ENCODE results near the gene ATOH1.

Gene ATOH1

DNA sequence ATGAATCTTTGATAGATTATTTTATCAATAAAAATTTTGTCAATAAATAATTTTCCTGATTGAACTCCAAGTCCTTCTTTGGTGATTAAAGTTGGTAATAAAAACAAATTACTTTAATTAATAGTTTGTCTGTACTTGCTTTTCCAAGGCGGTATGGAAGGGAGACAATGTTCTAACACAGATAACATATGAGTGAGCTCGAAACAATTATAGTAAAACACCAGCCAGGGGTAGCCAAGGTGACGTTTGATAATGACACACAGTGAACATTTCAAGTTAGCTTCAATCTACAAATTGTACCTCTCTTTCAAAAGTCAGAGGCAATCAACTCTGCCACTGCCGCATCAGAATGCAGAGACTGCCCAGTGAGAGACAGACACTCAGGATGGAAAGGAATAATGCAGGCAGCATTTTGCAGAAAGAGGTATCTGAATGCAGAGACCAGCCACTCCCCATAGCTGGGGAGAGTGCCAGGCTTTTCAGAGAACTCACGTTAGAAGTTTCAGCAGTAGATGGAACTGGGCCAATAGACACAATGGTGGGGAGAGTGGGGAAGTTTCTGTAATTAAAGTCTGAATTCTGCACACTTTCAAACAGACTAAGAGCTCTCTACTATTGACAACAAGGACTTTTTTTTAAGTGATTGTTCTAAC, 18.1 kb upstream of the ATOH1 start:
- no peak for ATAC-seq
- TF ChIP-seq, protein P1, sequence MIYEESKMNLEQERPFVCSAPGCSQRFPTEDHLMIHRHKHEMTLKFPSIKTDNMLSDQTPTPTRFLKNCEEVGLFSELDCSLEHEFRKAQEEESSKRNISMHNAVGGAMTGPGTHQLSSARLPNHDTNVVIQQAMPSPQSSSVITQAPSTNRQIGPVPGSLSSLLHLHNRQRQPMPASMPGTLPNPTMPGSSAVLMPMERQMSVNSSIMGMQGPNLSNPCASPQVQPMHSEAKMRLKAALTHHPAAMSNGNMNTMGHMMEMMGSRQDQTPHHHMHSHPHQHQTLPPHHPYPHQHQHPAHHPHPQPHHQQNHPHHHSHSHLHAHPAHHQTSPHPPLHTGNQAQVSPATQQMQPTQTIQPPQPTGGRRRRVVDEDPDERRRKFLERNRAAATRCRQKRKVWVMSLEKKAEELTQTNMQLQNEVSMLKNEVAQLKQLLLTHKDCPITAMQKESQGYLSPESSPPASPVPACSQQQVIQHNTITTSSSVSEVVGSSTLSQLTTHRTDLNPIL (CRISPR knock-in tag; IDR thresholded peaks at IDR 0.05; ENCODE audit: low read depth), result no peak
- no peak for TF ChIP-seq BACH2 (CRISPR knock-in tag; IDR thresholded peaks at IDR 0.05; ENCODE audit: borderline replicate concordance)
- TF ChIP-seq ZNF565 (CRISPR knock-in tag; conservative IDR thresholded peaks at IDR 0.05; ENCODE audit: low read depth), result no peak
- no peak for TF ChIP-seq TCF4 (CRISPR knock-in tag; IDR thresholded peaks at IDR 0.05; ENCODE audit: borderline replicate concordance)
- TF ChIP-seq, protein P2, sequence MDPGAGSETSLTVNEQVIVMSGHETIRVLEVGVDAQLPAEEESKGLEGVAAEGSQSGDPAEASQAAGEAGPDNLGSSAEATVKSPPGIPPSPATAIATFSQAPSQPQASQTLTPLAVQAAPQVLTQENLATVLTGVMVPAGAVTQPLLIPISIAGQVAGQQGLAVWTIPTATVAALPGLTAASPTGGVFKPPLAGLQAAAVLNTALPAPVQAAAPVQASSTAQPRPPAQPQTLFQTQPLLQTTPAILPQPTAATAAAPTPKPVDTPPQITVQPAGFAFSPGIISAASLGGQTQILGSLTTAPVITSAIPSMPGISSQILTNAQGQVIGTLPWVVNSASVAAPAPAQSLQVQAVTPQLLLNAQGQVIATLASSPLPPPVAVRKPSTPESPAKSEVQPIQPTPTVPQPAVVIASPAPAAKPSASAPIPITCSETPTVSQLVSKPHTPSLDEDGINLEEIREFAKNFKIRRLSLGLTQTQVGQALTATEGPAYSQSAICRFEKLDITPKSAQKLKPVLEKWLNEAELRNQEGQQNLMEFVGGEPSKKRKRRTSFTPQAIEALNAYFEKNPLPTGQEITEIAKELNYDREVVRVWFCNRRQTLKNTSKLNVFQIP (CRISPR knock-in tag; IDR thresholded peaks at IDR 0.05; ENCODE audit: borderline replicate concordance, low read depth), result no peak
- TF ChIP-seq GLIS3 (CRISPR knock-in tag; IDR thresholded peaks at IDR 0.05), result no peak
- no peak for TF ChIP-seq RARB (CRISPR knock-in tag; IDR thresholded peaks at IDR 0.05)
- no peak for TF ChIP-seq ZFP30 (CRISPR knock-in tag; IDR thresholded peaks at IDR 0.05)
- no peak for TF ChIP-seq ISL1 (CRISPR knock-in tag; IDR thresholded peaks at IDR 0.05)
- TF ChIP-seq ZNF70 (CRISPR knock-in tag; IDR thresholded peaks at IDR 0.05), result no peak
- no peak for TF ChIP-seq OSR1 (CRISPR knock-in tag; IDR thresholded peaks at IDR 0.05)
- TF ChIP-seq, protein P3, sequence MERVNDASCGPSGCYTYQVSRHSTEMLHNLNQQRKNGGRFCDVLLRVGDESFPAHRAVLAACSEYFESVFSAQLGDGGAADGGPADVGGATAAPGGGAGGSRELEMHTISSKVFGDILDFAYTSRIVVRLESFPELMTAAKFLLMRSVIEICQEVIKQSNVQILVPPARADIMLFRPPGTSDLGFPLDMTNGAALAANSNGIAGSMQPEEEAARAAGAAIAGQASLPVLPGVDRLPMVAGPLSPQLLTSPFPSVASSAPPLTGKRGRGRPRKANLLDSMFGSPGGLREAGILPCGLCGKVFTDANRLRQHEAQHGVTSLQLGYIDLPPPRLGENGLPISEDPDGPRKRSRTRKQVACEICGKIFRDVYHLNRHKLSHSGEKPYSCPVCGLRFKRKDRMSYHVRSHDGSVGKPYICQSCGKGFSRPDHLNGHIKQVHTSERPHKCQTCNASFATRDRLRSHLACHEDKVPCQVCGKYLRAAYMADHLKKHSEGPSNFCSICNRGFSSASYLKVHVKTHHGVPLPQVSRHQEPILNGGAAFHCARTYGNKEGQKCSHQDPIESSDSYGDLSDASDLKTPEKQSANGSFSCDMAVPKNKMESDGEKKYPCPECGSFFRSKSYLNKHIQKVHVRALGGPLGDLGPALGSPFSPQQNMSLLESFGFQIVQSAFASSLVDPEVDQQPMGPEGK (CRISPR knock-in tag; IDR thresholded peaks at IDR 0.05; ENCODE audit: borderline replicate concordance), result no peak
- TF ChIP-seq, protein P4, sequence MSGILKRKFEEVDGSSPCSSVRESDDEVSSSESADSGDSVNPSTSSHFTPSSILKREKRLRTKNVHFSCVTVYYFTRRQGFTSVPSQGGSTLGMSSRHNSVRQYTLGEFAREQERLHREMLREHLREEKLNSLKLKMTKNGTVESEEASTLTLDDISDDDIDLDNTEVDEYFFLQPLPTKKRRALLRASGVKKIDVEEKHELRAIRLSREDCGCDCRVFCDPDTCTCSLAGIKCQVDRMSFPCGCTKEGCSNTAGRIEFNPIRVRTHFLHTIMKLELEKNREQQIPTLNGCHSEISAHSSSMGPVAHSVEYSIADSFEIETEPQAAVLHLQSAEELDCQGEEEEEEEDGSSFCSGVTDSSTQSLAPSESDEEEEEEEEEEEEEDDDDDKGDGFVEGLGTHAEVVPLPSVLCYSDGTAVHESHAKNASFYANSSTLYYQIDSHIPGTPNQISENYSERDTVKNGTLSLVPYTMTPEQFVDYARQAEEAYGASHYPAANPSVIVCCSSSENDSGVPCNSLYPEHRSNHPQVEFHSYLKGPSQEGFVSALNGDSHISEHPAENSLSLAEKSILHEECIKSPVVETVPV (CRISPR knock-in tag; IDR thresholded peaks at IDR 0.05), result no peak
- TF ChIP-seq ZFP3 (CRISPR knock-in tag; IDR thresholded peaks at IDR 0.05), result no peak
- TF ChIP-seq TOX (CRISPR knock-in tag; IDR thresholded peaks at IDR 0.05; ENCODE audit: borderline replicate concordance), result no peak
- TF ChIP-seq, protein P5, sequence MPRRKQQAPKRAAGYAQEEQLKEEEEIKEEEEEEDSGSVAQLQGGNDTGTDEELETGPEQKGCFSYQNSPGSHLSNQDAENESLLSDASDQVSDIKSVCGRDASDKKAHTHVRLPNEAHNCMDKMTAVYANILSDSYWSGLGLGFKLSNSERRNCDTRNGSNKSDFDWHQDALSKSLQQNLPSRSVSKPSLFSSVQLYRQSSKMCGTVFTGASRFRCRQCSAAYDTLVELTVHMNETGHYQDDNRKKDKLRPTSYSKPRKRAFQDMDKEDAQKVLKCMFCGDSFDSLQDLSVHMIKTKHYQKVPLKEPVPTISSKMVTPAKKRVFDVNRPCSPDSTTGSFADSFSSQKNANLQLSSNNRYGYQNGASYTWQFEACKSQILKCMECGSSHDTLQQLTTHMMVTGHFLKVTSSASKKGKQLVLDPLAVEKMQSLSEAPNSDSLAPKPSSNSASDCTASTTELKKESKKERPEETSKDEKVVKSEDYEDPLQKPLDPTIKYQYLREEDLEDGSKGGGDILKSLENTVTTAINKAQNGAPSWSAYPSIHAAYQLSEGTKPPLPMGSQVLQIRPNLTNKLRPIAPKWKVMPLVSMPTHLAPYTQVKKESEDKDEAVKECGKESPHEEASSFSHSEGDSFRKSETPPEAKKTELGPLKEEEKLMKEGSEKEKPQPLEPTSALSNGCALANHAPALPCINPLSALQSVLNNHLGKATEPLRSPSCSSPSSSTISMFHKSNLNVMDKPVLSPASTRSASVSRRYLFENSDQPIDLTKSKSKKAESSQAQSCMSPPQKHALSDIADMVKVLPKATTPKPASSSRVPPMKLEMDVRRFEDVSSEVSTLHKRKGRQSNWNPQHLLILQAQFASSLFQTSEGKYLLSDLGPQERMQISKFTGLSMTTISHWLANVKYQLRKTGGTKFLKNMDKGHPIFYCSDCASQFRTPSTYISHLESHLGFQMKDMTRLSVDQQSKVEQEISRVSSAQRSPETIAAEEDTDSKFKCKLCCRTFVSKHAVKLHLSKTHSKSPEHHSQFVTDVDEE (CRISPR knock-in tag; IDR thresholded peaks at IDR 0.05), result no peak
- no peak for TF ChIP-seq CSDC2 (CRISPR knock-in tag; IDR thresholded peaks at IDR 0.05)

DNA sequence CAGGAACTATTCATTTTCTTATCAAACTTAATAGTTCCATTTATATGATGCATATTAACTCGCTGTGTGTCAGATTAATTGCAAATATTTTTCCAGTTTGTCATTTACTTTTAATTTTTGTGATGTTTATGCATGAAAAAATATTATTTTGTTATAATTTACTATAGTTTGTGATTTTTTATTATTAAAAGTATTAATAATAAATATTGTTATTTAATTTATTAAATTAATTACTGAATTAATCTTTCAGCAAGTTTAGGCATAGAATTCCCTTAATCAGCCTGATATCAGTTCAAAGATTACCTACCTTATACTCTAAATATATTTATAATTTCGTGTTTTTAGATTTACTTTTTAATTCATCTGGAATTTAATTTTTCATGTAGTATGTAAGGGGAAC, 15.5 kb upstream of the ATOH1 start:
- no peak for TF ChIP-seq TCF4 (CRISPR knock-in tag; IDR thresholded peaks at IDR 0.05; ENCODE audit: borderline replicate concordance)
- TF ChIP-seq OSR1 (CRISPR knock-in tag; IDR thresholded peaks at IDR 0.05), result no peak
- TF ChIP-seq, protein P4 (CRISPR knock-in tag; IDR thresholded peaks at IDR 0.05), result no peak
- no peak for TF ChIP-seq ESRRG (CRISPR knock-in tag; IDR thresholded peaks at IDR 0.05)
- TF ChIP-seq, protein P1 (CRISPR knock-in tag; IDR thresholded peaks at IDR 0.05; ENCODE audit: low read depth), result no peak
- no peak for TF ChIP-seq ZC3H10 (CRISPR knock-in tag; IDR thresholded peaks at IDR 0.05)
- TF ChIP-seq BACH2 (CRISPR knock-in tag; IDR thresholded peaks at IDR 0.05; ENCODE audit: borderline replicate concordance), result no peak
- TF ChIP-seq ZNF8 (CRISPR knock-in tag; IDR thresholded peaks at IDR 0.05), result no peak
- TF ChIP-seq GLIS3 (CRISPR knock-in tag; IDR thresholded peaks at IDR 0.05), result no peak
- TF ChIP-seq, protein P2 (CRISPR knock-in tag; IDR thresholded peaks at IDR 0.05; ENCODE audit: borderline replicate concordance, low read depth), result no peak
- TF ChIP-seq RARB (CRISPR knock-in tag; IDR thresholded peaks at IDR 0.05), result no peak
- TF ChIP-seq, protein P3 (CRISPR knock-in tag; IDR thresholded peaks at IDR 0.05; ENCODE audit: borderline replicate concordance), result no peak
- TF ChIP-seq SNAI2 (CRISPR knock-in tag; IDR thresholded peaks at IDR 0.05), result no peak
- no peak for TF ChIP-seq ZNF565 (CRISPR knock-in tag; conservative IDR thresholded peaks at IDR 0.05; ENCODE audit: low read depth)
- no peak for TF ChIP-seq ZFP3 (CRISPR knock-in tag; IDR thresholded peaks at IDR 0.05)
- no peak for TF ChIP-seq ARNTL (CRISPR knock-in tag; IDR thresholded peaks at IDR 0.05; ENCODE audit: borderline replicate concordance, low read depth)
- no peak for ATAC-seq

Measured in SK-N-SH treated with all-trans-retinoic acid at 6 μM for 48 hours (cell line).